Mesenchymal stem cell (in vitro differentiated cells and primary cell): Measurements from ENCODE around the gene RXFP1.

Experiments used
- DNase-seq: peaks from one replicate; pipeline ENCODE4 v3.0.0-alpha.2; 2013
- H2AFZ ChIP-seq: one replicate; pipeline ENCODE4 v1.6.1; 2013; ENCODE audit warnings: low read depth, mild to moderate bottlenecking, control low read depth, inconsistent platforms, low read length, moderate library complexity
- H2AK5ac ChIP-seq: 2 replicates; pipeline ENCODE4 v1.6.1; 2013; ENCODE audit warnings: low read length, moderate library complexity, mild to moderate bottlenecking, inconsistent platforms; ENCODE audit not compliant: severe bottlenecking
- H2BK120ac ChIP-seq: one replicate; pipeline ENCODE4 v1.6.1; 2013; ENCODE audit warnings: low read depth, mild to moderate bottlenecking, inconsistent platforms, low read length, moderate library complexity
- H2BK12ac ChIP-seq, 2 experiments: one replicate each; pipeline ENCODE4 v1.6.1; 2013; ENCODE audit warnings: inconsistent platforms in 2 of 2, low read length in 2 of 2, mild to moderate bottlenecking in 2 of 2, moderate library complexity in 2 of 2, control low read depth in 1 of 2
- H2BK15ac ChIP-seq: one replicate; pipeline ENCODE4 v1.6.1; 2013; ENCODE audit warnings: mild to moderate bottlenecking, low read depth, inconsistent platforms; ENCODE audit not compliant: poor library complexity, severe bottlenecking
- H2BK5ac ChIP-seq: 2 replicates; pipeline ENCODE4 v1.6.1; 2013; ENCODE audit warnings: low read depth, mild to moderate bottlenecking, low read length, control low read depth, inconsistent platforms; ENCODE audit not compliant: poor library complexity, severe bottlenecking
- H3K14ac ChIP-seq, 2 experiments: one replicate each; pipeline ENCODE4 v1.6.1; 2013; ENCODE audit warnings: inconsistent platforms in 2 of 2, low read length in 2 of 2, control low read depth in 1 of 2, mild to moderate bottlenecking in 1 of 2, moderate library complexity in 1 of 2
- H3K18ac ChIP-seq, 2 experiments: one replicate each; pipeline ENCODE4 v1.6.1; 2013; ENCODE audit warnings: inconsistent platforms in 2 of 2, low read length in 2 of 2, control low read depth in 1 of 2, low read depth in 1 of 2, mild to moderate bottlenecking in 1 of 2
- H3K23ac ChIP-seq, 2 experiments: one replicate each; pipeline ENCODE4 v1.6.1; 2013; ENCODE audit warnings: inconsistent platforms in 2 of 2, low read length in 2 of 2, mild to moderate bottlenecking in 2 of 2, moderate library complexity in 2 of 2, control low read depth in 1 of 2
- H3K27ac ChIP-seq: 2 replicates; pipeline ENCODE4 v1.5.1; 2013; ENCODE audit warnings: mild to moderate bottlenecking, moderate library complexity, low read length, control low read depth, inconsistent platforms; ENCODE audit not compliant: poor library complexity, severe bottlenecking
- H3K27me3 ChIP-seq, 2 experiments: 2 replicates each; pipeline versions ENCODE4 v1.6.1 to v1.7.0; 2013; ENCODE audit warnings: low read length in 2 of 2, mild to moderate bottlenecking in 2 of 2, moderate library complexity in 2 of 2, control low read depth in 1 of 2, inconsistent platforms in 1 of 2; ENCODE audit not compliant: control insufficient read depth in 1 of 2, insufficient read depth in 1 of 2
- H3K36me3 ChIP-seq, 2 experiments: 2 replicates each; pipeline versions ENCODE4 v1.6.1 to v1.7.0; 2013; ENCODE audit warnings: low read length in 2 of 2, control low read depth in 1 of 2, inconsistent platforms in 1 of 2, low read depth in 1 of 2, mild to moderate bottlenecking in 1 of 2; ENCODE audit not compliant: insufficient read depth in 2 of 2, control insufficient read depth in 1 of 2
- H3K4ac ChIP-seq, 2 experiments: one replicate each; pipeline ENCODE4 v1.6.1; 2013; ENCODE audit warnings: inconsistent platforms in 2 of 2, low read length in 2 of 2, mild to moderate bottlenecking in 2 of 2, moderate library complexity in 2 of 2, control low read depth in 1 of 2, low read depth in 1 of 2
- H3K4me1 ChIP-seq: 2 replicates; pipeline ENCODE4 v1.6.1; 2013; ENCODE audit warnings: low read depth, low read length, control low read depth; ENCODE audit not compliant: control insufficient read depth, insufficient read depth
- H3K4me2 ChIP-seq: 2 replicates; pipeline ENCODE4 v1.6.1; 2013; ENCODE audit warnings: low read length, mild to moderate bottlenecking, inconsistent platforms; ENCODE audit not compliant: poor library complexity, severe bottlenecking
- H3K4me3 ChIP-seq, 2 experiments: 2 replicates each; pipeline versions ENCODE4 v1.5.1 to v1.7.0; 2013; ENCODE audit warnings: low read length in 2 of 2, mild to moderate bottlenecking in 2 of 2, control low read depth in 1 of 2, low read depth in 1 of 2; ENCODE audit not compliant: insufficient read depth in 1 of 2
- H3K79me1 ChIP-seq: replicated peaks from 2 replicates; pipeline ENCODE4 v1.6.1; 2013; ENCODE audit warnings: mild to moderate bottlenecking, control low read depth, low read length, inconsistent platforms; ENCODE audit not compliant: poor library complexity, severe bottlenecking
- H3K9ac ChIP-seq: 2 replicates; pipeline ENCODE4 v1.7.0; 2013; ENCODE audit warnings: mild to moderate bottlenecking, low read length, moderate library complexity
- H3K9me3 ChIP-seq: 2 replicates; pipeline ENCODE4 v1.7.0; 2013; ENCODE audit warnings: mild to moderate bottlenecking, low read length; ENCODE audit not compliant: control insufficient read depth
- H4K8ac ChIP-seq: one replicate; pipeline ENCODE4 v1.6.1; 2013; ENCODE audit warnings: inconsistent platforms, mild to moderate bottlenecking, low read length, moderate library complexity
- H4K91ac ChIP-seq: one replicate; pipeline ENCODE4 v1.6.1; 2013; ENCODE audit warnings: mild to moderate bottlenecking, low read length, inconsistent platforms
- WGBS: methylation state at CpG from one replicate; pipeline ENCODE4 v1.1.7; 2013; ENCODE audit warnings: mixed read lengths; 5-methylcytosine and 5-hydroxymethylcytosine counted together

RXFP1 gene

DNA sequence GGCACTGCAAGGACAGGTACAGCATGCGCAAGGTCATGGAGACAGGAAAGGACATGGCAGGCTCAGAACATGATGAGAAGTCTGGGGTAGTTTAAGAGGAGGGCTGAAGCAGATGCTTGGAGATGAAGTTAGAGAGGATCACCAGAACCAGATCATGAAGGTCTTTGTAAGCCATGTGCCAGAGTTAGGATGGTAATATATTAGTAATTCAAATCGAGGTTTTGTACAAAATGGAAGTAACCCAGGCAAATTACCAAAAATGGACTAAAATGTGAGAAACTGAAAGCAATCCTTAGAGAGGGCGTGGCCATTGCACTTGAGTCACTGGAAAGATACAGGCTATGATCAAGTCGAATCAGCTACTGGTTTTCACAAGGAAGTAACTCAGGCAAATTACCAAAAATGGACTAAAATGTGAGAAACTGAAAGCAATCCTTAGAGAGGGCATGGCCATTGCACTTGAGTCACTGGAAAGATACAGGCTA is 13.5 kb downstream of the RXFP1 start:
- H3K27ac ChIP-seq = no peak overlapping the region
- no peak overlapping the region for H3K18ac ChIP-seq
- 74% methylated on average over 4 of the region's 4 CpGs for WGBS
- no peaks in the 10 kb centered on the region for H3K36me3 ChIP-seq
- no peak overlapping the region for H2BK12ac ChIP-seq
- H2AFZ ChIP-seq = no peak overlapping the region
- no peak overlapping the region for H3K4me2 ChIP-seq
- H2BK15ac ChIP-seq = no peak overlapping the region
- no peak overlapping the region for H3K4ac ChIP-seq
- H3K14ac ChIP-seq = no peak overlapping the region
- no peak overlapping the region for H3K4me3 ChIP-seq
- H2AK5ac ChIP-seq = no peak overlapping the region
- no peak overlapping the region for H4K91ac ChIP-seq
- no peak overlapping the region for H2BK120ac ChIP-seq
- H3K79me1 ChIP-seq = no peaks in the 10 kb centered on the region
- peak overlapping the region; percentile 69 for H4K8ac ChIP-seq
- H3K23ac ChIP-seq = no peak overlapping the region
- H3K9me3 ChIP-seq = no peaks in the 10 kb centered on the region
- peaks cover 1% of the 10 kb centered on the region for H3K4me1 ChIP-seq
- H2BK5ac ChIP-seq = no peak overlapping the region
- peak; percentile 55 for DNase-seq
- no peaks in the 10 kb centered on the region for H3K27me3 ChIP-seq
- peak overlapping the region; percentile 65 for H3K9ac ChIP-seq

DNA sequence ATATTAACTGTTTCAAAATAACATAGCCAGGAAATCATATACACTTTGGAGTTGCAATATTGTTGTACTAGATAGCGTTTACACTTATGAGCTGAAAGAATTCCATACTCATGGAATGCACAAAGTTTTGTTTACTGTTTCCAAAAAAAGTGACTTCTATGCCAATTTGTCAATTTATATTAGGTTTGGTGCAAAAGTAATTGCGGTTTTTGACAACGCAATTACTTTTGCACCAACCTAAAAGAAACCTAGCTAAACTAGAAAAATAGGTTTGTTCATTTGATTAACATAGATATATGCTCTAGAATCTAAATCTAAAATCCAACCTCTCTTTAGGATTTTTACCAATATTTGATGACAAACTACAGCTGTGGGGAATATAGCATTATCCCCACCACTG is 15.2 kb downstream of the RXFP1 start:
- Histone ChIP-seq H3K4me3 (no peak overlapping the region), H3K23ac (no peak overlapping the region)

DNA sequence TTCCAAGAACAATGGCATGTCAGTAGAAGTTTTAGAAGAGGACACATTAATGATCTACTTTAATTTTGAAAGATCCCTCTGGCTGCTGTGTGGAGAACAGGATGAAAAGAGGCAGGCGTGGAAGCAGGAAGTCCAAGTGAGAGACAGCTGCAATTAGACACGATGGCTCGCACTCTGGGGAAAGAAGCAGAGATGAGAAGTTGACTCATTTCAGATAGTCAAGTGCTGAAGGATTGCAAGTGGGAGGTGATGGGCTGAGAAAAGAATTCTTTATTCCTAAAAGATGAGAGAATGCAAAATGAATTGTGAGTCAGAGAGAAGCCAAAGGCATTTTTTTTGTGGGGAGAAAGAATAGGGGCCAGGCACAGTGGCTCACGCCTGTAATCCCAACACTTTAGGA is 16.5 kb downstream of the RXFP1 start:
- Histone ChIP-seq H3K9ac (no peak overlapping the region), H3K36me3 (no peaks in the 10 kb centered on the region), H3K4ac (no peak overlapping the region), H3K14ac (no peak overlapping the region), H3K9me3 (no peaks in the 10 kb centered on the region), H2BK5ac (no peak overlapping the region), H3K18ac (no peak overlapping the region), H2BK120ac (no peak overlapping the region), H3K79me1 (no peaks in the 10 kb centered on the region), H2AK5ac (no peak overlapping the region), H3K27me3 (no peaks in the 10 kb centered on the region), H2BK12ac (no peak overlapping the region), H2BK15ac (no peak overlapping the region), H3K23ac (no peak overlapping the region), H2AFZ (no peak overlapping the region), H3K4me1 (peaks cover 1% of the 10 kb centered on the region), H3K27ac (no peak overlapping the region), H4K91ac (no peak overlapping the region), H3K4me3 (no peak overlapping the region), H4K8ac (no peak overlapping the region), H3K4me2 (no peak overlapping the region)
- peak; percentile 2 for DNase-seq
- WGBS = 44% methylated on average over 4 of the region's 4 CpGs

More for the DNA sequence above, 15.2 kb downstream of the RXFP1 start:
- WGBS = no CpG with 5 or more reads among the region's 3 CpGs
- Histone ChIP-seq H3K4ac (no peak overlapping the region), H3K14ac (no peak overlapping the region), H4K8ac (no peak overlapping the region), H2BK5ac (no peak overlapping the region), H3K4me1 (peaks cover 1% of the 10 kb centered on the region), H2BK15ac (no peak overlapping the region), H2AFZ (no peak overlapping the region), H2BK12ac (no peak overlapping the region), H4K91ac (no peak overlapping the region), H3K9me3 (no peaks in the 10 kb centered on the region), H3K27ac (no peak overlapping the region), H3K9ac (no peak overlapping the region), H3K18ac (no peak overlapping the region), H2AK5ac (no peak overlapping the region), H3K36me3 (no peaks in the 10 kb centered on the region), H3K79me1 (no peaks in the 10 kb centered on the region), H2BK120ac (no peak overlapping the region), H3K4me2 (no peak overlapping the region), H3K27me3 (no peaks in the 10 kb centered on the region)
- no peak for DNase-seq

DNA sequence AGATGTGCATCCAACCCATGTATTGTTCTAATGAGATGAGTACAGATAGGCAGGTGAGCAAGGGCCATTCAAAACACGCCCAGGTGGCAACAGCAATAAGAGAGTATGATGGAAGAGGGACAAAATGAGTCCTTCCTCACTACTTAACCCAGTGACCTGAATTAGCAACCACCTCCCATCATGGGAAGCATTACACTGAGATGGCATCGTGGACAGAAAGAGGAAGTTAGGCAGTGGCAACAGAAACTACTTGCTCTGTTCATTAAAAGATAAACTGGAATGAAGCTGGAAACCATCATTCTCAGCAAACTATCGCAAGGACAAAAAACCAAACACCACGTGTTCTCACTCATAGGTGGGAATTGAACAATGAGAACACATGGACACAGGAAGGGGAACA is 17.2 kb downstream of the RXFP1 start:
- WGBS = no CpG with 5 or more reads among the region's 4 CpGs
- peaks cover 1% of the 10 kb centered on the region for H3K4me1 ChIP-seq
- H3K4me2 ChIP-seq = no peak overlapping the region
- no peak for DNase-seq
- no peaks in the 10 kb centered on the region for H3K36me3 ChIP-seq
- no peaks in the 10 kb centered on the region for H3K9me3 ChIP-seq
- no peak overlapping the region for H3K4ac ChIP-seq
- no peak overlapping the region for H4K91ac ChIP-seq
- H4K8ac ChIP-seq = no peak overlapping the region
- H3K14ac ChIP-seq = no peak overlapping the region
- no peak overlapping the region for H2AFZ ChIP-seq
- H3K4me3 ChIP-seq = no peak overlapping the region
- H3K9ac ChIP-seq = no peak overlapping the region
- no peak overlapping the region for H2BK5ac ChIP-seq
- no peak overlapping the region for H2BK12ac ChIP-seq
- no peak overlapping the region for H2BK120ac ChIP-seq
- no peaks in the 10 kb centered on the region for H3K27me3 ChIP-seq
- H2BK15ac ChIP-seq = no peak overlapping the region
- no peaks in the 10 kb centered on the region for H3K79me1 ChIP-seq
- H2AK5ac ChIP-seq = no peak overlapping the region
- H3K27ac ChIP-seq = no peak overlapping the region
- no peak overlapping the region for H3K23ac ChIP-seq
- no peak overlapping the region for H3K18ac ChIP-seq
